Measurements from ENCODE around the gene ROBO1.
"Not testable (repeated sequence)": the region's sequence is repeated elsewhere in the genome, so short reads cannot be mapped to it uniquely, and the experiment has no call there.

ROBO1 gene

DNA sequence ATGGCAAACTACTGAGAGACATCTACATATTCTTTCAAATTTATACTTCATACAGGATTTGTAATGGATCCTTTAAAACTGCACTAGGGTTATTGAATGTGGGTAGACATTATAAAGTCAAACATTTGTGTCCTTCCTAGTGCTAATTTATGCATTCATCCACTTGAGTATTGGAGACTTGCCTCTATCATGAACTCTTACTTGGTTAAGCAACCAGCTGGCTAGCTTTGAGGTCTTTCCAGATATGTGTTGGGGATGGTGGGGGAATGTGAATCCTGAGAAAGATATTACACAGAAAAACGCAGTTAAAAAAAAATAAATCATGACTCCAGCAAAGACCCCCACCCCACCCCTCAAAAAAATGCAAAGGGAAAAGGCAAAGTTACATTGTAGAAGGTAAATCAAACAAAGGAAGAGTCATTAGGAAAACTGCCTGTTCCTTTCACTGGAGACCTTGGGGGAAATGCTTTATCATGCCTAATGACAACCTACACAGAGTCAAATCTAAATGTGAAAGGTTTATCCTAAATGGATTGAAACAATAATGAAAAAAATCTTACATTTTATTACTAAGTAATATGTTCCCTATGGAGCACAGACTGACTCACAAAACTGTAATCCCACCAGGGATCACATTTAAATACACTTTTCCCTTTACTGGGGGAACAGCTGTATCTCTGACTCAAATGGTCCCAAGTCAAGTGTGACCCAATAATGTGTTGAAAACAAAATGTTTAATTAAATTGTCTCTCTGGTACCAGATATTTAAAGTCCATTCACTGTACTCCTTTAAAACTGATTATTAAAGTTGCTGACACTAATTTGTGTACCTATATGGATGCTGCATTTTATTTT, 522.3 kb downstream of the ROBO1 start:
- no peak for DNase-seq

DNA sequence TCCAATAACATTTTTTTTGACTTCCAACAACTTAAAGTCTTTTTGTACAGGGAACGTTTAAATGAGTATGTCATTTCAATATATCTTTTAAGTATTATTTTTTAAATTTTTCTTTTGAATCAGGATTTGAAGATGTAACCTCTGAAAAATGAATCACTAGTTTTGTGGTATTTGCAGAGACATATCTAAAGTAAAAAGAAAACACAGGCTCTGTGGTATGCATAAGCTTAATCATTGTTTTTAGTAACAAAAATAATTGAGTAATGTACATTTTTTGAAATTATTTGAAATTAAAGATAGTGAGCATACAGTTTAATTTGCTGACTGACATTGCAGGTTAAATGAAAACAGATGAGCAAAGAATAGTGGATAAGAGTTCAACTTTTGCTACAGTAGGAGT, 531.3 kb downstream of the ROBO1 start:
- no peak for ATAC-seq

More for the DNA sequence above, 522.3 kb downstream of the ROBO1 start:
- no peak for ATAC-seq

DNA sequence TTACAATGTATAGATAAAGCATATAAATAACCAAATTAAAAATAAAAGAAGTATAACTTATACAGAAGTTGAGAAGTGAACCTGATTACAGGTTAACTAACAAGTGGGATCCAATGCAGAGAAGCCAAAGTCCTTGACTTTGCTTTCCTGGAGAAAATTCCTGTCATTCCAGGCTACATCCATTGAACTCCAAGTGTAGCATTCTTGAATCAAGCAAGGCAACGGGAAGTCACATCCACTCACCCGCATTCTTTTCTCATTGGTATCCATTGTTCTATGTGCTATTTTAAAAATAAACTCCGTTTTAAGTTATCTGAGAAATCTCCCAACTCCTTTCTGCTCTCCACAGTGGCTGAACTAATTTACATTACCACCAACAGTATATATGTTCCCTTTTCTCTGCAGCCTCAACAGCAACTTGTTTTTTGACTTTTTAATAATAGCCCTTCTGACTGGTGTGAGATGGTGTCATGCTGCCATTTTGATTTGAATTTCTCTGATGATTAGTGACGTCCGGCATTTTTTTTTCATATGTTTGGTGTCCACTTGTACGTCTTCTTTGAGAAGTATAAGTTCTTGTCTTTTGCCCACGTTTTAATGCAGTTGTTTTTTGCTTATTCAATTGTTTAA, 534.3 kb downstream of the ROBO1 start:
- ATAC-seq = no peak

More for the DNA sequence above, 531.3 kb downstream of the ROBO1 start:
- DNase-seq = no peak

DNA sequence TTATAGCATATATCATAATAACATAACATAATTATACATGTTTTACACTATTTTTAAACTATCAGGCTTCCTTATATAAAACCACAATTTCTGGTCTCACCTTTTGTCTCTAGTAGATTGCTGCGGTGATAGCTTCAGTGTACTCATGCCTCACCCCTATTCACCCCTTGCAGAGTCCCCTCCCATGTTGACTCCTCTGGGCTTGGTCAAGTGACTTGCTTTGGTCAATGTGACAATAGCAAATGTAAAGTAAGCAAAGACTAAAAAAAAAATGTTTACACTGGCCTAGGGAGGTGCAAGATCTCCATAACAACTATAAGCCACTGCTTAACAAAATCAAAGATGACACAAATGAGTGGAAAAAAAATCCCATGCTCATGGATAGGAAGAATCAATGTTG, 537.5 kb downstream of the ROBO1 start:
- no peak for DNase-seq
- ATAC-seq = no peak

More for the DNA sequence above, 534.3 kb downstream of the ROBO1 start:
- DNase-seq = no peak

DNA sequence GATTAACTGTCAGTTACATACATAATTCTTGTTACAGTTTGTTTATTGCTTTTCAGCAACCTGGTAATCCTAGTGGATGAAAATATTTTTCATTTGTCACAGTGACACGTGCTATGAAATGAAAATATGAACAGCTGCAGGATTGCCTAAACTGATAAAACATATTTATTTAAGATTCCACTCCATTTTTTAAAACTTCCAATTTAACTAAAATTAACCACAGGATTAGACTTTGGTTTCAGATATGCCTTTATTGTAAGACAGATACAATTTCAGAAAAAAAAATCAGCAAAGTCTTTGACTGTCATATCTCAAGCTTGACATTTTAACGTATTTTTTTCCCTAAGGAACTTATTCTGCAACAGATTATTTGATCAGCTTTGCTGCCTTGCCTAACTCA, 550.7 kb downstream of the ROBO1 start:
- DNase-seq = no peak
- ATAC-seq = no peak

DNA sequence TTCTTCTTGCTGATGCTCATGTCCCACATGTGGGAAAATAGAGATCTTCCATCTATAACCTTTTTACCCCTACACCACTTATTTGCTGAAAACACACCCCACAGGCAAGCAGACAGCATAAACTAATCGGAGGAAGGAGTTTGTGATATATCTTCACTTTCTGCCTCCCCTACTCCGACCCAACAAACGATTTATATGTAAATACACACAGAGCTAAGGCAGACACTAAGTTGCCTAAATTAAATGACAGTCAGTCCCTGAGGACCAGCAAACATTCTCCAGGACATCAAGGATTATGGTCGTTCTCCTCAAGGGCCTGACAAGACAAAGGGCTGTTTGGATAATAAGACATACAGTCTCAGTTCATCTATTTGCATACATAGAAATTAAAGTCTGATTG, 552.5 kb downstream of the ROBO1 start:
- ATAC-seq (no peak), DNase-seq (no peak)

DNA sequence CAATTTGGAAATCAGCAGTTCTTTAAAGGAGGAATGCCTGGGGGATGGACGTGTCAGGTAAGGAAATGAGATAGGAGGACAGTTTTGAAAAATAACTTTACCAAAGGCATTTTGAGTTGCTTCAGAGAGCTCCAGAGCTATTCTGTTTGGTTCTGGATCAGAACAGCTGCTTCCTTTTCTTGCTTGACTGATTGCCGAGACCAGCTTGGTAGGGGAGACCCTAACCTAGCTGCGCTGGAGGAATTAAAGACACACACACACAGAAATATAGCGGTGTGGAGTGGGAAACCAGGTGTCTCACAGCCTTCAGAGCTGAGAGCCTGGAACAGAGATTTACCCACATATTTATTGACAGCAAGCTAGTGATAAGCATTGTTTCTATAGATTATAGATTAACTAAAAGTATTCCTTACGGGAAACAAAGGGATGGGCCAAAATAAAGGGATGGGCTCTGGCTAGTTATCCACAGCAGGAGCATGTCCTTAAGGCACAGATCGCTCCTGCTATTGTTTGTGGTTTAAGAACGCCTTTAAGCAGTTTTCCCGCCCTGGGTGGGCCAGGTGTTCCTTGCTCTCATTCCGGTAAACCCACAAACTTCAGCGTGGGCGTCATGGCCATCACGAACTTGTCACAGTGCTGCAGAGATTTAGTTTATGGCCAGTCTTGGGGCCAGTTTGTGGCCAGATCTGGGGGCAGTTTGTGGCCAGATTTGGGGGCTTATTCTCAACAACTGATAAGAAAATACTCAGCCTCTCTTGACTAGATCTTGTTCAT, 556.0 kb downstream of the ROBO1 start:
- no peak for ATAC-seq
- DNase-seq = no peak

DNA sequence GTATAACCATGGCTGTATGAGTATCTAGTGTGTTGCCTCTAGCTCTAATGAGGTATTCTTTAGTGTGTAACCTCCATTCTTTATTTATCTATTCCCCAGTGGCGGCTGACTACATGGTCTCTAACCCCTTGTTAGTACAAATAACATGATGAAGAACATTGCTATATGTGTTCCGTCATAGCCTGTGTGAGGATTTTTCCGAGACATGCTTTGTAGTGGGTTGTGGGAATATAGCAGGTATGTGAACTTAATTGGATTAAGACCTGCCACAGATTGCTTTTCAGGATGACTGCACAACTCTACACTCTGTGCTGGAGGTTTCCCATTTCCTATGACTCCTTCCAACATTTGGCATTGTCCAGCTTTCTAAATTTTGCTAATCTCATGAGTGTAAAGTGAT, 563.4 kb downstream of the ROBO1 start:
- DNase-seq (no peak), ATAC-seq (no peak)

DNA sequence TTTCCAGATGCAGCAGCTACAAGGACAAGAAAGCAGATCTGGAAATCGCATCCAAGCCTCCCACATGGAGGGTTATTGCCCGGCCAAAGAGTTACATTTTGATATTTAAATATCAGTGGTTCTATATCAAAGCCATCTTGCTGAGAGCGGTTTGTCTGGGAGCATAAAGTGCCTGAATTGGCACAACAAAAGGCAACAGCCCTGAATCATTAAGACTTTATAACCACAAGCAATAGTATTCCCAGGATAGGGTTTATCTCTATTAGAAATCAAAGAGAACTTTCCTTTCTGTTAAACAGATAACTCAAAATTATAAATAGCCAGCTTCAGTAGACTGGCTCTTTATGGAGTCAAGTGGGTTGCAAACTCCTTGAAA, 564.7 kb downstream of the ROBO1 start:
- DNase-seq = no peak
- no peak for ATAC-seq

DNA sequence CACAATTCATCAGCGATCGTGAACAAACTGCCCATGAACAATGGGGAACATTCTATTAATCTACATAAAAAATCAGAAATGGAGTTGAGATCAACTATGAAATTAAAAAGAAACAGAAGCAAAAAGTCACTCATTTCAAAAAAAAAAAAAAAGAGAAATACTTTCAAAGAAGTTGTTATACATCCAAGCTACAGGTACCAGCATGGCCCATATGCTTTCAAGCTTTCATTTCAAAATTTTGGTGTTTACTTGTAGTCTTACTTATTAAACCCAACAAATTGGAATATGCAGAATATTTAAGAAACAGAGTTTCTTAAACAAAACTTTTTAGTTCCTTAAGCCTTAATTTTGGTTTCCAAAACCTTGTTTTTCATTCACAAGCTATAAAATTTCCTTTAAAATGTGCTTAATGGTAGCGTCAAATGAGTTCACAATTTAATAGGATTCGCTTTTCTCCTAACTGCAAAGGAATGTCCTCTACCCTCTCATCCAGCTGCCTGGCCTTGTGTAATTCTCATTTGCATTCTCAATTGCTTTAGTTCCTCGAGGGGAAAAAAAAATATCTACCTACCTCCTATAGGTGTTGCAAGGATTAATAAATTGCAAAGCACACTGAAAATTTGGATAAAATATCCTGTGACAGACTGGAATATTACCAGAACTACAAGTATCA, 565.2 kb downstream of the ROBO1 start:
- DNase-seq (no peak), ATAC-seq (no peak)

DNA sequence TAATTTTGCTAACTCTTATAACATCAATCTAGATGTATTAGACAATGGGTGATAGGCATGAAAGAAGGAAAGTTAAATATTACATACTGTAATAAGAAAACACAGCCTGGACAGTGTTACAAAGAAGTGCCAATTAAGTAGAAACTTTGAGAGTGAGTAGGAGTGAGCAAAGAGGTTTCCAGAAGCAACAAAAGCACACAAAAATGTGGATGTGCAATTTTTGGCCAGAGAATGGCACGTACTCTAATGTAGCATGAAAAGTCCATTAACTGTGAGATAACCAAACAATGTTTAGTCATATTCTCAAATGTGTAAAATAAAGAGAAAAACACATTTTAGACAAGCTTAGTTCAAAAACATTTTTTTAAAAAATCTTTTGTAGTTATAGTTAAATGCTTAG, 567.3 kb downstream of the ROBO1 start:
- ATAC-seq (no peak), DNase-seq (no peak)

DNA sequence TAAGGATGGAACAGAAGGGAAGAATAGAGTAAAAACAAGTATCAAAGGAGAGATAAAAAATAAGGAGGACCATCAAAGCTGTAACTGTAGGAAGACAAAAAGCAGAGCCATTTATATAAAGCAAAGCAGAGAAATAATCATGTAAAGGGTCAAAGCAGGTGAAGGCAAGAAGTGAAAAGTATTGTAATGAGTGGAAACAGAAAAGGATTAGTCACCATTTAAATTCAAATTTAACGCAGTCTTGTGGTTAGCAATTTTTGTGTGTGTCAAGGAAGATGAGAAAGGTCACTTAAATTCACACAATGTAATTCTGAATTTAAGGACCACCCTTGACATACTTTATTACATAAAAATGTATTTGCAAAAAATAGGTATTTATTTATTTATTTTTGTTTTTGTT, 567.8 kb downstream of the ROBO1 start:
- no peak for ATAC-seq
- no peak for DNase-seq

DNA sequence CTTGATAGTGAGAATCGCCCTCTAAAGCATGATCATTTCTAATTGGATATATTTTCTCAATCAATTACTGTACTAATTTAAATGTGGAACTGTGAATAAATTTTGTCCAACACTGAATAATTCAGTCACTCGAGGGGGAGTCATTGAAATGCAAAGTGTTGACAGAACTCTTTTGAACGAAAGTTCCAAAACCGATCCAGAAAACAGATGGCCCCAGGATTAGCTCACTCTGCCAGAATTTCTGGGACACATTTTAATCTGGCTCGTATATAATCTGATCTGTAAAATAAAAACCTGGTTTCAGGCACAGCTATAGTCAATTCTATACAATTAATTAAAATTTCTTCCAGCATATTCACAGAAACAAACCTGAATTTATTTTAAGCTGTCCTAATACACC, 580.4 kb downstream of the ROBO1 start:
- ATAC-seq (no peak), DNase-seq (no peak)

DNA sequence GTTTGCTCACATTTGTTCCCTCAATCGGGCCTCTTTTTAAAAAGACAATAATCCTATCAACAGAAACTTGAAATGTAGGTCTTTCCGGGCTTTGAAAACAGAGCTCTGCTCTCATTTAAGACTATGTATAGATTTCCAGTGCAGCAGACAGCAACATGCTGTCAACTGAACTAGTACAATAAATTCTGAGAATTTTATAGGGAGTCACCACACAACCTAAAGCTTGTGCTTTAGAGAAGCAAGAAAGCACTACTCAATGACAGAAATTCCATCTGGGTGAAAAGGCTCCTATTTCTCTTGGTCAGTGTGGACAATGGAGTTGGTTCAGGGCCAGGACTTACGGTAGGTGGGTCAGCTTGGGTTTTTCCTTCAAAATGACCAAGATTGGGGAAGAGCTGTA, 583.5 kb downstream of the ROBO1 start:
- ATAC-seq (no peak), DNase-seq (no peak)

DNA sequence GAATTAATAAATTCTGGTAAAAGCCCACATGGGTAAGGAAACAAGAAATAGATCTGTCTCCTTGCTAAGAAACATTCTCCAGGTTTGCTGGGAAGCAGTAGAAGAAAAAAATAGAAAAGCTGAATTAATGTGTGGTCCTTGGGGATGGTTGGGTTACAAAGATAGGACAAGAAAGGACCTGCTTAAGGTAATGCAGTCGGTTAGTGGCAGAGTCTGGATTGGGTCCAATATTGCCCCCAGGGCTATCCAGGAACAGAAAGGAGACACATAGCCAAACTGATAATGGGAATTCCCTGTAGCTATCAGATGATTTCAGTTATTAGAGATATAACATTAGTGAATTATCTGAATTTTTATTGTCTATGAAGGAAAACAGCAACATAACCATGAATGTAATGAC, 584.3 kb downstream of the ROBO1 start:
- no peak for ATAC-seq
- DNase-seq = no peak

DNA sequence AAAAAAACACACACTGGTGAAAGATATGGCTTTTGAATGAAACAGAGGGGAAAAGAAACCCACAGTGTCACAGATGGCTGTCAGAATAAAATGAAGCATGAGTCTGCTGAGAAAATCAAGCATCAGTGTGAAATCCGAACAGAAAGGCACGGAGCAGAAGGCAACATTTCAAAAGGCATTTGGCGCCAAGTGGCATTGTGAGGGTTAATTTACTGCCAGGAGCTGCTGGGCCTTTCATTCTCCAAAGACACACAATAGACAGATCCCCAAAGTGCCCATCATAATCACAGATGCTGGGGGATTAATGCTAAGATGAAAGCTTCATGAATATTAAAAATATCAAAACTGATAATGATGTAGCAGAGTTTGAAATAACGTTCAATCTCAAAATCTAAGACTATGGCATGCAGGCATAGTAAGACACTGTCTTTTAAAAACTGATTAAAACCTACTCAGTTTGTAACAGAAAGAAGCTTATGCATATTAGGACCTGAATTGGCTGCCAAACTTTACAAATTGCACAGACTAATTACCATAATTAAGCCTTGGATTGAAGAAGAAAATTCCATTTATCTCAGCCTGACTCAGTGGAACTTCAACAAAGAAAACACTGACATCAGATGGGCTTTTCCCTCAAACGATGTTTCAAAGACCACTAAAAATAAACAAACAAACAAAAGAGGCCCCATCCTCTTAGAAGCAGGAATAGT, 589.2 kb downstream of the ROBO1 start:
- ATAC-seq (no peak), DNase-seq (no peak)

DNA sequence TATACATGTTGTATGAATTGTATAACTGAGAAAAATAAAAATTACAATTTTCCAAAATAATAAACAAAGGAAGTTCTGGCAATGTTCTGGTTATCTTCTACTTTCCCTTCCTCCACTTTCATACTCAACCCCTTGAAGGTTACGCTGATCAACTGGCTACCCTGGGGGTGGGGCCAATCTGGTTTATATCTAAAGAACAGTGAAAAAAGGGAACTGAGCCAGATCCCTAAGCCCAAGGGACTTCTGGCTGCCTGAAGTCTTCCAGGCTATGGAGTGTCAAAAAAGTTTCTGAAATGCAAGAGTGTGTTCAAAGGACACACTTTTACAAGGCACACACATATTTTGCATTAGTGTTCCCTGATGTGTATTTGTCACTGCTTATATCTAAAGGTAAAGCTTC, 591.9 kb downstream of the ROBO1 start:
- ATAC-seq (no peak), DNase-seq (no peak)

DNA sequence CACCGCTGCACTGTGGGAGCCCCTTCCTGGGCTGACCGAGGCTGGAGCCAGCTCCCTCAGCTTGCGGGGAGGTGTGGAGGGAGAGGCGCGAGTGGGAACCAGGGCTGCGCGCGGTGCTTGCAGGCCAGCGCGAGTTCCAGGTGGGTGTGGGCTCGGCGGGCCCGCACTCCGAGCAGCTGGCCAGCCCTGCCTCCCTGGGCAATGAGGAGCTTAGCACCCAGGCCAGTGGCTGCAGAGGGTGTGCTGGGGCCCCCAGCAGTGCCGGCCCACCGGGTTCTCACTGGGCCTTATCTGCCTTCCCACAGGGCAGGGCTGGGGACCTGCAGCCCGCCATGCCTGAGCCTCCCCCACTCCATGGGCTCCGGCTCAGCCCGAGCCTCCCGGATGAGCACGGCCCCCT, 594.5 kb downstream of the ROBO1 start:
- not testable (repeated sequence) for ATAC-seq, DNase-seq

DNA sequence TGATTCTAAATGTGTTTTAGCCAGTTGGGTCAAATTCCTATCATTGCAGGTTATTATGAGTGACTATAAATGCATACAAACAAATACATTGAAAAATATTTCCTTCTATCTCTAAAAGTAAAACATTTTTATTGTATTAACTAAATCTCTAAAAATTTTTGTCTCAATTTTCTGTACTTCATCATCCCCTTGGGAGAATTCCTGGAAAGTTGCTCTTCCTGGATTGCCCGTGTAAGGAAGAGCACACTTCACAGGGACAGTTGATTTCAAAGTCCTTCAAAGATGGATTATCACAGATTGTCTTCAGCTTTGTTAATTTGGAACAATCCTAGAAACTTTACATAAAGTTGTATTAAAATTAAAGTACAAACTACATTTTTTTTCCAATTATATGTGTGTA, 595.6 kb downstream of the ROBO1 start:
- ATAC-seq = no peak

DNA sequence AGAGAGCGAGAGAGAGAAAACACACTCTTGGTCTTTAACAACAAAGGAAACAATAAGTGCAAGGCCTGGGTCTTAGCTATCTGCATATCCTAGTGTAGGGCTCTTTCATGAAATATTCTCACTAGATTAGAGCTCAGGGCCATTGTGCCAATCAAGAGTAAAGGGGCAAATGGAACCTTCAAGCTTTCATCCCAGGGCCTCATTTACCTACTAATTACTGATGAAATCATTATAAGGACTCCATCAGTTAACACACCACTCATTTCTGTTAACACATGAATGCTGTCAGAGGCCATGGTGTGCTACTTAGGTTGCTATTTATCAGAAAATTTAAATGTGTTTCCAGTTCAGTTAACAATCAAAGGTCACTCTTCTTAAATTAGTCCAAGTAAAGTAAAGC, 597.8 kb downstream of the ROBO1 start:
- no peak for ATAC-seq

More for the DNA sequence above, 595.6 kb downstream of the ROBO1 start:
- no peak for DNase-seq

DNA sequence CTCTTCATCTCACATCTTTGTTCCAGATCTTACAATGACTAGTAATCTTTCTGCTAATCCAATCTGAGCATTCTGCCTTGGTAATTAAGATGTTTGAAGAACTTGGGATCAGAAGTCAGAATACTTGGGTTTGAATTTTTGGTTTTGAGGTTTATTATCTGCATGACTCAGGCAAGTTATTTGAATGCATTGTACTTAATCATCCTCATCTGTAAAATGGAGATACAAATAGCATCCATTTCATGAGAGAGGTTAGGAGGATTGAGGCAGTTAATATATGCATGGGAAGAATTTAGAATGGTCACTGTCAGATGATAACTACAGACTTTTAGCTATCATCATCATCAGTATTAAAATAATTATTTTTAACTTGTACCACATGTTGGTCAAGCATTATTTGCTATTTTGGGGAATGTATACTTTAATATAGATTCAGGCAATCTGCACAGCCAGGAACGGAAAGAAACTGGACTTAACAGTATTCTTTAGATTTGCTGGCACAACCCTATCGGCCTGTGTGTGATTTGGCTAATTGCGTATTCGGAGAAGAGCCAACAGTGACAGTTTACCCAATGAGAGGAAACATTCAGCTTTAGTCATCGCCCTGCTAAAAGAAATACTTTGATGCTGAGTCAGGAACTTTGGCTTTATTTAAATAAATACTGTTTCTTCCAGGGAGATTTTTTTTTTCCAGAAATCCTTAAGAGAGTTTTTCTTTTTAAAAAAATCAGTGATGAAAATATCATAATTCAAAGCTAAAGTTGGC, 600.0 kb downstream of the ROBO1 start:
- ATAC-seq (no peak), DNase-seq (no peak)

More for the DNA sequence above, 597.8 kb downstream of the ROBO1 start:
- DNase-seq = no peak

Data from stimulated activated naive CD8-positive, alpha-beta T cell treated with anti-CD3 and anti-CD28 coated beads, Interleukin-15, Interleukin-2, amounts not matched to agents 100 U/mL and 50 U/mL, for 24 hours (primary cell).